Stomach (tissue), 4 donors: Measurements from ENCODE around the gene GALNT17.

ENCODE experiments used
- EP300 ChIP-seq: sonication (generic); formaldehyde crosslinking; IDR thresholded peaks from one replicate; pipeline ENCODE4 v1.6.1; 2017; ENCODE audit warnings: antibody characterized with exemption
- POLR2A ChIP-seq, 4 donors: fragments of 450-650 bp; IDR thresholded peaks; one replicate each; pipeline ENCODE4 v1.6.1; 2016; ENCODE audit warnings: antibody characterized with exemption in 4 of 4, control low read depth in 2 of 4, mild to moderate bottlenecking in 1 of 4, moderate library complexity in 1 of 4
- POLR2AphosphoS5 ChIP-seq, 3 donors: sonication (generic); formaldehyde crosslinking; IDR thresholded peaks; one replicate each; pipeline ENCODE4 v1.6.1; 2016; ENCODE audit warnings: antibody characterized with exemption in 3 of 3
- TF ChIP-seq, protein P1 (sequence below), 7 experiments: fragments of 450-650 bp in 4 of 7; fragments of 200-600 bp in 3 of 7; sonication (generic) in 3 of 7; IDR thresholded peaks; one replicate each; pipeline ENCODE4 v1.5.1; 2016 to 2019; ENCODE audit warnings: antibody characterized with exemption in 7 of 7, control low read depth in 2 of 7, mild to moderate bottlenecking in 1 of 7

- TF ChIP-seq, protein P1, sequence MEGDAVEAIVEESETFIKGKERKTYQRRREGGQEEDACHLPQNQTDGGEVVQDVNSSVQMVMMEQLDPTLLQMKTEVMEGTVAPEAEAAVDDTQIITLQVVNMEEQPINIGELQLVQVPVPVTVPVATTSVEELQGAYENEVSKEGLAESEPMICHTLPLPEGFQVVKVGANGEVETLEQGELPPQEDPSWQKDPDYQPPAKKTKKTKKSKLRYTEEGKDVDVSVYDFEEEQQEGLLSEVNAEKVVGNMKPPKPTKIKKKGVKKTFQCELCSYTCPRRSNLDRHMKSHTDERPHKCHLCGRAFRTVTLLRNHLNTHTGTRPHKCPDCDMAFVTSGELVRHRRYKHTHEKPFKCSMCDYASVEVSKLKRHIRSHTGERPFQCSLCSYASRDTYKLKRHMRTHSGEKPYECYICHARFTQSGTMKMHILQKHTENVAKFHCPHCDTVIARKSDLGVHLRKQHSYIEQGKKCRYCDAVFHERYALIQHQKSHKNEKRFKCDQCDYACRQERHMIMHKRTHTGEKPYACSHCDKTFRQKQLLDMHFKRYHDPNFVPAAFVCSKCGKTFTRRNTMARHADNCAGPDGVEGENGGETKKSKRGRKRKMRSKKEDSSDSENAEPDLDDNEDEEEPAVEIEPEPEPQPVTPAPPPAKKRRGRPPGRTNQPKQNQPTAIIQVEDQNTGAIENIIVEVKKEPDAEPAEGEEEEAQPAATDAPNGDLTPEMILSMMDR (IDR thresholded peaks at IDR 0.05): no peak
- TF ChIP-seq POLR2AphosphoS5 (IDR thresholded peaks at IDR 0.05) (no peak), POLR2A (IDR thresholded peaks at IDR 0.05) (no peak), EP300 (no peak)
These were observed 486.3 kb downstream of the GALNT17 start for GRCh38 chr7:71618278-71618677.
